GM18520 (cell line): ENCODE measurements around the gene DYRK3.
"Not testable (repeated sequence)": the region's sequence is repeated elsewhere in the genome, so short reads cannot be mapped to it uniquely, and the experiment has no call there.

Source experiments
- ATAC-seq: cut with Tn5 transposase; IDR thresholded peaks from one replicate; pipeline ENCODE4 v1.9.1; 2021; ENCODE audit not compliant: unreplicated experiment

DYRK3 gene

GRCh38 chr1:206628916-206629315 is 6.4 kb upstream of the DYRK3 start:
- no peak for ATAC-seq

GRCh38 chr1:206631085-206631509 is 4.2 kb upstream of the DYRK3 start:
- no peak for ATAC-seq

GRCh38 chr1:206633708-206634121 is 1.6 kb upstream of the DYRK3 start:
- no peak for ATAC-seq

GRCh38 chr1:206634365-206635079 is 814 bp upstream of the DYRK3 start:
- ATAC-seq = no peak

GRCh38 chr1:206635978-206636345 is 626 bp downstream of the DYRK3 start:
- no peak for ATAC-seq

- no peak for ATAC-seq
Observed at GRCh38 chr1:206636671-206637070, 1.3 kb downstream of the DYRK3 start.

- ATAC-seq = no peak
Observed at GRCh38 chr1:206637605-206638004, 2.3 kb downstream of the DYRK3 start.

GRCh38 chr1:206642074-206642473 is 6.7 kb downstream of the DYRK3 start:
- ATAC-seq = not testable (repeated sequence)

- ATAC-seq = no peak
Observed at GRCh38 chr1:206643118-206643698, 7.9 kb downstream of the DYRK3 start.

- no peak for ATAC-seq
Observed at GRCh38 chr1:206646504-206646903, 11.2 kb downstream of the DYRK3 start.

GRCh38 chr1:206647224-206647623 is 11.9 kb downstream of the DYRK3 start:
- no peak for ATAC-seq

- ATAC-seq = no peak
Observed at GRCh38 chr1:206649261-206649921, 14.1 kb downstream of the DYRK3 start.

GRCh38 chr1:206651014-206651413 is 15.7 kb downstream of the DYRK3 start:
- no peak for ATAC-seq

- no peak for ATAC-seq
Observed at GRCh38 chr1:206651958-206652890, 16.9 kb downstream of the DYRK3 start.

- ATAC-seq = no peak
Observed at GRCh38 chr1:206653715-206654459, 18.6 kb downstream of the DYRK3 start.

- no peak for ATAC-seq
Observed at GRCh38 chr1:206654828-206655227, 19.5 kb downstream of the DYRK3 start.

GRCh38 chr1:206655471-206655882 is 20.1 kb downstream of the DYRK3 start:
- no peak for ATAC-seq

GRCh38 chr1:206656936-206657335 is 21.6 kb downstream of the DYRK3 start:
- ATAC-seq = no peak

- no peak for ATAC-seq
Observed at GRCh38 chr1:206657751-206658150, 22.4 kb downstream of the DYRK3 start.

- no peak for ATAC-seq
Observed at GRCh38 chr1:206658264-206658980, 23.1 kb downstream of the DYRK3 start.
